Naive thymus-derived CD4-positive, alpha-beta T cell (primary cell): ENCODE measurements around the gene ZDHHC13. TPM values are rescaled to one million over a fixed set of nuclear protein-coding genes. Genes with fewer than 3 reads are reported as not detected.

Source experiments
- ATAC-seq: fragments of 150-1000 bp; cut with Tn5 transposase; 2 replicates; pipeline ENCODE4 v1.10.0; 2021; ENCODE audit warnings: mild to moderate bottlenecking, moderate library complexity
- CTCF ChIA-PET: fragments of 350-600 bp; sonication (Branson Sonifier 250); formaldehyde crosslinking; loops from one replicate; lab custom pipeline; 2021; ENCODE audit warnings: antibody characterized with exemption; lab: Charles Lee
- POLR2A ChIA-PET: fragments of 350-600 bp; sonication (Branson Sonifier 250); formaldehyde crosslinking; loops from one replicate; lab custom pipeline; 2021; ENCODE audit warnings: antibody characterized with exemption, inconsistent platforms; lab: Charles Lee
- DNase-seq, 9 donors: peaks; one replicate each; pipeline versions ENCODE4 v3.0.0 to v3.0.0-alpha.2; 2020 to 2022; ENCODE audit warnings: mixed read lengths in 1 of 9
- H3K27ac ChIP-seq: one replicate; pipeline ENCODE4 v1.7.0; 2013; ENCODE audit warnings: mild to moderate bottlenecking, low read depth, low read length, moderate library complexity
- H3K27me3 ChIP-seq, 2 donors: one replicate each; pipeline ENCODE4 v1.7.0; 2013; ENCODE audit warnings: low read length in 2 of 2, mild to moderate bottlenecking in 2 of 2, moderate library complexity in 2 of 2; ENCODE audit not compliant: control insufficient read depth in 2 of 2, insufficient read depth in 2 of 2
- H3K36me3 ChIP-seq, 3 experiments: 1 replicate in 2 of 3; 2 replicates in 1 of 3; pipeline ENCODE4 v1.7.0; 2013; ENCODE audit warnings: low read length in 3 of 3, mild to moderate bottlenecking in 3 of 3, moderate library complexity in 1 of 3; ENCODE audit not compliant: insufficient read depth in 3 of 3, control insufficient read depth in 2 of 3
- H3K4me1 ChIP-seq, 2 donors: one replicate each; pipeline ENCODE4 v1.7.0; 2013; ENCODE audit warnings: low read length in 2 of 2, mild to moderate bottlenecking in 2 of 2, moderate library complexity in 1 of 2; ENCODE audit not compliant: control insufficient read depth in 2 of 2, insufficient read depth in 2 of 2
- H3K4me3 ChIP-seq: 2 replicates; pipeline ENCODE4 v1.7.0; 2013; ENCODE audit warnings: mild to moderate bottlenecking, low read length
- H3K9me3 ChIP-seq, 3 experiments: 1 replicate in 2 of 3; 2 replicates in 1 of 3; pipeline ENCODE4 v1.7.0; 2013; ENCODE audit warnings: low read length in 3 of 3; ENCODE audit not compliant: control insufficient read depth in 2 of 3
- H3K27ac Mint-ChIP-seq, 9 donors: one replicate each; pipeline ENCODE4 v1.8.0; 2020 to 2022; ENCODE audit warnings: mixed read lengths in 9 of 9, mild to moderate bottlenecking in 8 of 9, moderate library complexity in 5 of 9, inconsistent platforms in 2 of 9
- H3K27me3 Mint-ChIP-seq, 5 donors: one replicate each; pipeline ENCODE4 v1.8.0; 2021 to 2022; ENCODE audit warnings: mixed read lengths in 5 of 5, mild to moderate bottlenecking in 1 of 5
- H3K36me3 Mint-ChIP-seq, 5 donors: one replicate each; pipeline ENCODE4 v1.8.0; 2020 to 2022; ENCODE audit warnings: mixed read lengths in 5 of 5, mild to moderate bottlenecking in 3 of 5, inconsistent platforms in 1 of 5
- H3K4me1 Mint-ChIP-seq, 7 donors: one replicate each; pipeline ENCODE4 v1.8.0; 2020 to 2022; ENCODE audit warnings: mixed read lengths in 7 of 7, mild to moderate bottlenecking in 3 of 7, inconsistent platforms in 1 of 7
- H3K4me3 Mint-ChIP-seq, 10 donors: one replicate each; pipeline ENCODE4 v1.8.0; 2020 to 2022; ENCODE audit warnings: mild to moderate bottlenecking in 10 of 10, mixed read lengths in 10 of 10, moderate library complexity in 6 of 10, inconsistent platforms in 2 of 10
- H3K9me3 Mint-ChIP-seq, 11 donors: one replicate each; pipeline ENCODE4 v1.8.0; 2020 to 2022; ENCODE audit warnings: mixed read lengths in 11 of 11, mild to moderate bottlenecking in 4 of 11, inconsistent platforms in 1 of 11, moderate library complexity in 1 of 11
- intact Hi-C, 2 donors: fragments of 100-400 bp; cut with micrococcal nuclease; formaldehyde crosslinking; loops; one replicate each; pipeline ENCODE4 v1.15.1; 2023
- polyA plus RNA-seq, 2 donors: library from polyadenylated mRNA; unstranded; fragments of 300-500 nt; fragmentation: Illumina TruSeq; gene quantifications; one replicate each; pipeline ENCODE4 v1.2.3, GENCODE V29; 2021
- total RNA-seq, 6 experiments: library from RNA in 5 of 6; stranded (reverse) in 5 of 6; gene quantifications; 1 replicate in 5 of 6; 2 replicates in 1 of 6; pipeline ENCODE4 v1.2.3 and lab custom pipeline; 2021 to 2026

Gene ZDHHC13
- total and polyA plus RNA-seq, 7 experiments from 2014 or later = 6.8 to 21.3 (median 10.2) TPM

DNA sequence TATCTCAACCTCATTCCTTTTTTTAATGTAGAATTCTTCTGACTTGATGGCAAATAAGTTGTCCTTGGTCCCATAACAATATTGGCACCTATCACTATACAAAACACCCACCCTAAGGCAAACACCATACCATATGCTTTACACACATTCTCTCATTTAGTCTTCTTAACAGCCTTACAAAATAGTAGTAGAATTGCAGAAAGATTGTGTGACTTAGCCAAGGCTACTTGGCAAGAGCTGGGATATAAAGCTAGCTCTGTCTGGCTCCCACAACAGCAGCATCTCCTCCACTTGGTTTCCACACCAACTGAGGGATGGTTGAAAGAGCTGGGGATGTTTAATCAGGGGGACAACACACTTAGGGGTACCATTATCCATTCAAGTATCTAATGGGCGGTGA, 9.8 kb upstream of the ZDHHC13 start:
- no peaks in the 10 kb centered on the region for H3K36me3 ChIP-seq
- ChIA-PET POLR2A (no interaction called here), CTCF (no interaction called here)
- no peak overlapping the region for H3K4me3 ChIP-seq
- Mint-ChIP-seq H3K4me1 (no peaks in the 10 kb centered on the region), H3K36me3 (no peaks in the 10 kb centered on the region), H3K9me3 (peaks cover 0 to 2% (median 0%) of the 10 kb centered on the region in 11 donors), H3K4me3 (no peak overlapping the region), H3K27me3 (peaks cover 7 to 26% (median 11%) of the 10 kb centered on the region in 5 donors), H3K27ac (no peak overlapping the region)
- H3K9me3 ChIP-seq = no peaks in the 10 kb centered on the region
- intact Hi-C loops = no loop called here
- DNase-seq (no peak), ATAC-seq (no peak)
- H3K27me3 ChIP-seq = no peaks in the 10 kb centered on the region
- no peaks in the 10 kb centered on the region for H3K4me1 ChIP-seq
- no peak overlapping the region for H3K27ac ChIP-seq

DNA sequence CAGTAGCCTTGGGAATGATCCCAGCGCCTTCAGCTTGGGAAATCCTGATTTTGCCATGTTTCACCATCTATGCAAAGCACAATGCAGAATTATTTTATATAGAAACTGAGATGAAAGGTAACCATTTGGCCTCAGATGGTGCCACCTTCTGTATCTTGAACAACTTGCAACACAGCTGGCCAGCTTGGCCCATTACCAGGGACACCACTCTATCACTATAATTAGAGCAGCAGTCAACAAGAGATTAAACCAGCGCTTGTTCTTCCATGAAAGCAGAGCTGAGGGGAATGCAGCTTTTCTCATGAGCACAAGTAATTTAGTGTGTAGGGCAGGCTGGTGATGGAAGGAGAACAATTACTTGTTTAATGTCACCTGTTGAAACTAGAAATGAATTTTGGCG, 6.7 kb upstream of the ZDHHC13 start:
- H3K4me3 ChIP-seq = no peak overlapping the region
- no peaks in the 10 kb centered on the region for H3K4me1 ChIP-seq
- ChIA-PET CTCF (no interaction called here), POLR2A (no interaction called here)
- Mint-ChIP-seq H3K9me3 (no peaks in the 10 kb centered on the region), H3K4me1 (no peaks in the 10 kb centered on the region), H3K27me3 (peaks cover 5 to 24% (median 7%) of the 10 kb centered on the region in 5 donors), H3K4me3 (no peak overlapping the region), H3K36me3 (no peaks in the 10 kb centered on the region), H3K27ac (no peak overlapping the region)
- intact Hi-C loops = loop anchor here (10.0 kb wide), 3 partner anchors 785 to 1255 kb away; partner anchors contain the start of genes GTF2H1 (in 1 of the 2), HPS5 (in 1 of the 2), HTATIP2 (in 1 of the 2) and SAAL1 (in 1 of the 2)
- H3K36me3 ChIP-seq = no peaks in the 10 kb centered on the region
- ATAC-seq = no peak
- DNase-seq = no peak
- no peaks in the 10 kb centered on the region for H3K27me3 ChIP-seq
- H3K27ac ChIP-seq = no peak overlapping the region
- no peaks in the 10 kb centered on the region for H3K9me3 ChIP-seq

- ChIA-PET POLR2A (no interaction called here), CTCF (no interaction called here)
- intact Hi-C loops = loop anchor here (10.0 kb wide), 3 partner anchors 787 to 1253 kb away; partner anchors contain the start of genes GTF2H1 (in 1 of the 2), HPS5 (in 1 of the 2), HTATIP2 (in 1 of the 2) and SAAL1 (in 1 of the 2)
- H3K4me3 ChIP-seq = no peak overlapping the region
- Mint-ChIP-seq H3K27ac (no peak overlapping the region), H3K9me3 (no peaks in the 10 kb centered on the region), H3K4me1 (peaks cover 0 to 7% (median 6%) of the 10 kb centered on the region in 7 donors), H3K27me3 (peaks cover 5 to 24% (median 7%) of the 10 kb centered on the region in 5 donors), H3K4me3 (no peak overlapping the region), H3K36me3 (no peaks in the 10 kb centered on the region)
- no peaks in the 10 kb centered on the region for H3K36me3 ChIP-seq
- H3K27me3 ChIP-seq = no peaks in the 10 kb centered on the region
- peaks cover 0 to 6% of the 10 kb centered on the region in 2 donors for H3K4me1 ChIP-seq
- no peak overlapping the region for H3K27ac ChIP-seq
- DNase-seq (no peak), ATAC-seq (no peak)
- no peaks in the 10 kb centered on the region for H3K9me3 ChIP-seq
Measured at GRCh38 chr11:19111809-19112208, 5.2 kb upstream of the ZDHHC13 start.

DNA sequence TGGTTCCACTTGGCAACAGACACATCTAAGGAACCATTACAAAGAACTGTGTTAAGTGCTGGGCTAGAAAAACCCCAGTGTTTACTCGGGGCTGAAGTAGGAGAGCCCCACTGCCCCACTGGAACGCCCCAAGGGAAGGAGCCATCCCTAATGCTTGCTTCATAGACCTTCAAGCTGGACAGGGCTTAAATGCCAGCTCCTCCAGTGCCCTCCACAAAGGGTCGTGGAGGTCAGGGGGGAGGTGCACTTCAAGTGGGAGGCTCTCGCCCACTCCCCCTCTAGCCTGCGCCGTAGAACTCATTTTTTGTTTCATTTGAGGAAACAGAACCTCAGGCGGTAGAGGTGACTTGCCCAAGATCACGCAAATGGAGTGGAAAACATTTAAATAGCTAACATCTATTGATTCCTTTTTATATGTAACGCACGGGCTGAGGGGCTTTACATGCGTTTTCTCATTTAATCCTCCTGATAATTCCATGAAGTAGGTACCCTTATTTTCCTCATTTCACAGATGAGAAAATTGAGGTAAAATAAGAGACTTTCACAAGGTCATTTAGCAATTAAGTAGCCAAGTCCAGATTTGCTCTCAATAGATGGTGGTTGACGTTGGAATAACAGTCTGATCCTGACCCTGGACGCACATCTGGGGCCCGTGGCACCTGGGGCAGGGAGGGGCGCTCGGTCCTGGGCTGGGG, 545 bp upstream of the ZDHHC13 start:
- H3K27me3 Mint-ChIP-seq = peaks cover 0 to 21% (median 0%) of the 10 kb centered on the region in 5 donors
- no peak overlapping the region for H3K27ac ChIP-seq
- intact Hi-C loops = loop anchor here (2.0 to 10.0 kb wide), 8 partner anchors 40 to 1248 kb away; partner anchors contain the start of genes NAV2 (in 2 of the 2), SERGEF (in 2 of the 2), GTF2H1 (in 1 of the 2) and HPS5 (in 1 of the 2)

GRCh38 chr11:19117760-19118097, 761 bp downstream of the ZDHHC13 start:
- peak in 2 of 9 donors; percentile 2 to 3 for DNase-seq
- no peaks in the 10 kb centered on the region for H3K27me3 ChIP-seq
- H3K9me3 Mint-ChIP-seq = no peaks in the 10 kb centered on the region
- peak overlapping the region; percentile 73 for H3K27ac ChIP-seq
- peaks cover 11 to 14% of the 10 kb centered on the region in 2 donors for H3K4me1 ChIP-seq
- intact Hi-C loops = loop anchor here (1.0 to 10.0 kb wide), 10 partner anchors 40 to 1247 kb away; partner anchors contain the start of genes NAV2 (in 2 of the 2), SERGEF (in 2 of the 2), GTF2H1 (in 1 of the 2) and HPS5 (in 1 of the 2)
- H3K36me3 Mint-ChIP-seq = peaks cover 7 to 23% (median 18%) of the 10 kb centered on the region in 5 donors
- peak overlapping the region; percentile 39 to 93 (median 85) for H3K27ac Mint-ChIP-seq
- H3K4me3 ChIP-seq = peak overlapping the region; percentile 82
- ChIA-PET POLR2A (no interaction called here), CTCF (no interaction called here)
- peak overlapping the region; percentile 89 to 95 (median 93) for H3K4me3 Mint-ChIP-seq
- ATAC-seq = no peak
- peaks cover 0 to 4% (median 0%) of the 10 kb centered on the region in 3 experiments for H3K36me3 ChIP-seq
- H3K27me3 Mint-ChIP-seq = peaks cover 0 to 17% (median 0%) of the 10 kb centered on the region in 5 donors
- H3K9me3 ChIP-seq = no peaks in the 10 kb centered on the region
- H3K4me1 Mint-ChIP-seq = peaks cover 35 to 59% (median 56%) of the 10 kb centered on the region in 7 donors

More for the DNA sequence above, 545 bp upstream of the ZDHHC13 start:
- peaks cover 0 to 4% (median 0%) of the 10 kb centered on the region in 3 experiments for H3K36me3 ChIP-seq
- peaks cover 11 to 14% of the 10 kb centered on the region in 2 donors for H3K4me1 ChIP-seq
- peak in 1 of 9 donors; percentile 14 for DNase-seq
- POLR2A ChIA-PET = no interaction called here
- peak overlapping the region; percentile 89 to 95 (median 93) for H3K4me3 Mint-ChIP-seq
- no peaks in the 10 kb centered on the region for H3K27me3 ChIP-seq
- H3K9me3 ChIP-seq = no peaks in the 10 kb centered on the region
- H3K27ac Mint-ChIP-seq = peak overlapping the region; percentile 54 to 93 (median 89)
- H3K9me3 Mint-ChIP-seq = no peaks in the 10 kb centered on the region
- ATAC-seq = no peak
- CTCF ChIA-PET = no interaction called here
- peak overlapping the region; percentile 82 for H3K4me3 ChIP-seq
- peaks cover 4 to 16% (median 12%) of the 10 kb centered on the region in 5 donors for H3K36me3 Mint-ChIP-seq
- peaks cover 33 to 51% (median 47%) of the 10 kb centered on the region in 7 donors for H3K4me1 Mint-ChIP-seq

DNA sequence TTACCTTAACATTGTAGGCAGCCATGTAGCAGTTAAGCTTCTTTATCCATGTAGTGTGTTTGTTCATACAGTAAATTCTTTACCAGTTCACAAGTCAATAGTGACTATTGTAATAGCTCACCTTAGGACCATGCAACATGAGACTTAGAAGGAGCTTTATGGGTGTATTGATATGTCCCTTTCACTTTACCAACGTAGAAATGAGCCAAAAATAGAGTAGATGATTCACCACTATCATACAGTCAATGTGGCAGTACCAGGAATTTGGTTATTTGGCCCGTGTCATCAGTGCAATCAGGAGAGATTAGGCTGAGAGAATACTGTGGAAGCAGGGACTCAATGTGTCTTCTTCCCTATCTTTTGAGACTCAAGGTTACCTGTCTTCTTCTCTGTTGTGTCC, 4.7 kb downstream of the ZDHHC13 start:
- H3K36me3 ChIP-seq = peaks cover 0 to 4% (median 0%) of the 10 kb centered on the region in 3 experiments
- peaks cover 35 to 73% (median 64%) of the 10 kb centered on the region in 7 donors for H3K4me1 Mint-ChIP-seq
- peaks cover 9 to 42% (median 34%) of the 10 kb centered on the region in 5 donors for H3K36me3 Mint-ChIP-seq
- H3K4me3 Mint-ChIP-seq = peak overlapping the region in 2 of 10 donors; percentile 1 to 8
- H3K9me3 Mint-ChIP-seq = peaks cover 0 to 4% (median 0%) of the 10 kb centered on the region in 11 donors
- no peaks in the 10 kb centered on the region for H3K9me3 ChIP-seq
- no peak for ATAC-seq
- no peak for DNase-seq
- ChIA-PET CTCF (no interaction called here), POLR2A (no interaction called here)
- no peaks in the 10 kb centered on the region for H3K27me3 ChIP-seq
- H3K27ac Mint-ChIP-seq = no peak overlapping the region
- H3K27me3 Mint-ChIP-seq = no peaks in the 10 kb centered on the region
- peaks cover 6 to 14% of the 10 kb centered on the region in 2 donors for H3K4me1 ChIP-seq
- no peak overlapping the region for H3K4me3 ChIP-seq
- intact Hi-C loops = no loop called here
- no peak overlapping the region for H3K27ac ChIP-seq
